Kidney epithelial cell (primary cell): ENCODE data around the gene LINC01488. TPM values are rescaled to one million over a fixed set of nuclear protein-coding genes. Genes with fewer than 3 reads are reported as not detected.

Experiments
- DNase-seq: peaks from one replicate; pipeline ENCODE4 v3.0.0-alpha.2; 2010; ENCODE audit warnings: low read depth
- H3K27me3 ChIP-seq: 2 replicates; pipeline ENCODE4 v1.6.0; 2011; ENCODE audit warnings: low read length; ENCODE audit not compliant: control insufficient read depth, insufficient read depth
- H3K36me3 ChIP-seq: 2 replicates; pipeline ENCODE4 v1.5.1; 2011; ENCODE audit warnings: low read length; ENCODE audit not compliant: control insufficient read depth, insufficient read depth
- H3K4me3 ChIP-seq: 2 replicates; pipeline ENCODE4 v1.5.1; 2011; ENCODE audit warnings: low read depth, mild to moderate bottlenecking, control low read depth, low read length
- total RNA-seq: library from RNA; depleted of rRNA; stranded (reverse); fragments of >200 nt; gene quantifications from 2 replicates; pipeline ENCODE4 v1.2.3, GENCODE V29; 2015
- TF ChIP-seq, protein P1 (sequence below): IDR thresholded peaks from 2 replicates; pipeline ENCODE4 v1.5.1; 2011; ENCODE audit warnings: mild to moderate bottlenecking, moderate library complexity, low read length, control low read depth, inconsistent platforms; ENCODE audit not compliant: insufficient read depth, poor library complexity, severe bottlenecking

Gene LINC01488
- total RNA-seq, 1 donor from 2014 or later: not detected

DNA sequence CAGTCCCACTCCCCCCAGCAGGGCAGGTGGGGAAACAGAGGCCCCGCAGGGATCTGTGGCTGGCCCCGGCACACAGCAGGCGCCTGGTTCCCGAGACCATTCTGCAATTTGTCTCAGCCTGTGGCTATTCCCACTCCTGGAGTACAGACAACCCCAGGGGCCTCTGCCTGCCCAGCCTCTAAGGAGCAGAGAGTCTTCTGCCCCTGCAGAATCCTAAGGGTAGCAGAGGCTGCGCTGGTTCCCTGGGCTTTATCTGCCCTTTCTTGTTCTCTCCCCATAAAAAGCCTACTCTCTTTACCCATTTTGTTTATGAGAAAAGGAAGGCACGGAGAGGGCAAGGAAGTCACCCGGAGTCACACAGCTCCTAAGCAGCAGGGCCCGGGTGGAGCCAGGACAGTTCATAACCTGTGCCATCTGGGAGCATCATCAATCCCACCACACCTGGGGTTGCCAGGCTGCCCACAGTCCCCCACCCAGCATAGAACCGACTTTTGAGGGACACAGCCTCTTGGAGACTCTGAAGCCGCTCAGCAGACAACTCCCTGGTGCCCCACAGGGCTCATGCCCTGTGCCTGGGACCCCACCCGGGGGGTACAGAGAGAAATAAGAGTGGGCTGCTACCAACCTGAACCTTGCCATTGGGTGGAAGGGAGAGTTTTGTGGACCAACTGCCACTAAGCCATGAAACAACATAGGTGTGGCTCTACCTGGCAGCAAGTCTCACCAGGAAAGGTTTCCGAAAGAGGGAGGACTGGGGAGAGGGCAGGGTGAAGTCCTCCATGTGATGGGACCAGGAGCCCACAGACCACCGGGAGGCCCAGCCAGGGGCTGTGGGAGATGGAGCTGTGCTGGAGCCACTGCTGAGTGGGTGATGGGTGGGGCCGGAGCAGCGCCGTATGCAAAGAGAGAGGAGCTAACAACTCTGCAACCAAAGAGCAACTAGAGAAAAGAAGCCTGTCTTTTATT lies 17.2 kb upstream of the LINC01488 start:
- TF ChIP-seq, protein P1, sequence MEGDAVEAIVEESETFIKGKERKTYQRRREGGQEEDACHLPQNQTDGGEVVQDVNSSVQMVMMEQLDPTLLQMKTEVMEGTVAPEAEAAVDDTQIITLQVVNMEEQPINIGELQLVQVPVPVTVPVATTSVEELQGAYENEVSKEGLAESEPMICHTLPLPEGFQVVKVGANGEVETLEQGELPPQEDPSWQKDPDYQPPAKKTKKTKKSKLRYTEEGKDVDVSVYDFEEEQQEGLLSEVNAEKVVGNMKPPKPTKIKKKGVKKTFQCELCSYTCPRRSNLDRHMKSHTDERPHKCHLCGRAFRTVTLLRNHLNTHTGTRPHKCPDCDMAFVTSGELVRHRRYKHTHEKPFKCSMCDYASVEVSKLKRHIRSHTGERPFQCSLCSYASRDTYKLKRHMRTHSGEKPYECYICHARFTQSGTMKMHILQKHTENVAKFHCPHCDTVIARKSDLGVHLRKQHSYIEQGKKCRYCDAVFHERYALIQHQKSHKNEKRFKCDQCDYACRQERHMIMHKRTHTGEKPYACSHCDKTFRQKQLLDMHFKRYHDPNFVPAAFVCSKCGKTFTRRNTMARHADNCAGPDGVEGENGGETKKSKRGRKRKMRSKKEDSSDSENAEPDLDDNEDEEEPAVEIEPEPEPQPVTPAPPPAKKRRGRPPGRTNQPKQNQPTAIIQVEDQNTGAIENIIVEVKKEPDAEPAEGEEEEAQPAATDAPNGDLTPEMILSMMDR: no peak
- Histone ChIP-seq H3K36me3 (no peaks in the 10 kb centered on the region), H3K4me3 (no peak overlapping the region), H3K27me3 (no peaks in the 10 kb centered on the region)
- no peak for DNase-seq

DNA sequence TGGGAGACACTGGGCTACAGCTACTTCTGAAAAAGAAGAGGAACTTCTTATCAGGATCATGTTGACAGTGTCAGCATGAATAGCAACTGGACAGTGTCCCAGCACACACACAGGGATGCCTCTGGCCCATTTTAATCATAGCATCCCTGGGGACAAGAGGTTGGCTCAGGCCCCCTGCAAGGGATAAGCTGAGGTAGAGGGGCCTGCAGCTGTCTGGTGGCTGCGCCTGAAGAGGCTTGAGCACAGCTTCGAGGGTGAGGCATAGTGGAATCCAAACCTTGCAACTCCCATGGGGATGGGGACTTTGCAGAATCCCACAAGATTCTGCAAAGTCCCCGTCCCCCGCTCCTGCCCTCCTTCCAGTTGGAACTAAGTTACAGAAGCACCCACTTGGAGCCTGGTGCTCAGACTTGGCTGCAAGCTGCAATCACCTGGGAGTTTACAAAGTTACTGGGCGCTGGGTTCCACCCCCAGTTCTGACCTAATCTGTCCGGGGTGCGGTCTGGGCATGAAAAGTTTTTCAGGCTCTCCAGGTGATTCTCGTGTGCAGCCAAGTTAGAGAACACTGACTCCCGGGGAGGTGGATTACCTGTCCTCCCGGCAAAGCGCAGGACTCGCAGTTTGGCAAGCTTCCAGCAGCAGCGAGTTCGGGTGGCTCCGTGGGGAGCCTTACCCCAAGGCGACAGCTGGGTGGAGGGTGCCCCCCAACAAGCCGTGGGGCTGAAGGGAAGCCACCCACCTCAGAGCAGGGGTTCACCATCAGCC lies 16.0 kb upstream of the LINC01488 start:
- DNase-seq: no peak
- Histone ChIP-seq H3K36me3 (no peaks in the 10 kb centered on the region), H3K4me3 (no peak overlapping the region), H3K27me3 (no peaks in the 10 kb centered on the region)
- TF ChIP-seq, protein P1: no peak

DNA sequence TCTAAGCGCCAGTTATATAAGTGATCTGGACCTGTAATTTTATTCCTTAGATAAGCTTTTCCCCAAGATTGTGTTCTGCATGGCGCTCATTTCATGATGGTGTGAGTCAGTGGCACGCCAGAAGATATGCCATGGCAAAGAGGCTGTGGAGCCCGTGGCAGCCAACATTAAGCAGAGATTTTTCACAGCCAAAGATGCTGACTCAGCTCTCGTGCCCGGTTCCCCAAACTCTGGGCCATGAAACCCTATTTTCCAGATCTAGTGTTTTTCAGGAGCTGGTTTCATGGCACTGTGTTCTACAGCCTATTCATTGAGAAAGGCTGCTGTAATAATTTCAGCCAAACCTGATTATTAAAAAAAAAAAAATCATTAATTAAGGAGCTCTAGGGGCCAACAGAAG lies 15.4 kb upstream of the LINC01488 start:
- TF ChIP-seq, protein P1: no peak
- Histone ChIP-seq H3K4me3 (no peak overlapping the region), H3K36me3 (no peaks in the 10 kb centered on the region), H3K27me3 (no peaks in the 10 kb centered on the region)
- no peak for DNase-seq

DNA sequence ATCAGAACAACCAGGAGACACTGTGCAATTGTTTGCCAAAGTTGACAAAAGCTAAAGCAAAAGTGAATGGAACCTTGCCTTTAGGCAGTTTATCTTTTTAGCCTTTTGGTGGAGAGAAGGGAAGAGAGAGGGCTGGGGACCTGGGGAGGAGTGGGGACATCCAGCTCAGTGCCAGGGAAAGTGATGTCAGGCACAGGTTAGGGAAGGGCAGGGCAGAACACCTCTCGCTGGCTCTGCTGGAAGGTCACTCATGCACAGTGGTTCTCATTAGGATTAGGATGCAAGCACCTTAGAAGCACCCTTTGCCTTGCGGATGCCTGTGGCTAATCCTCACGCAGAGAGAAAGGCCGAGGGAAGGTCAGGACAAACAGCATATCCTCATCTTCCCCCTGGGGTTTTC lies 14.3 kb upstream of the LINC01488 start:
- no peaks in the 10 kb centered on the region for H3K36me3 ChIP-seq
- no peaks in the 10 kb centered on the region for H3K27me3 ChIP-seq
- H3K4me3 ChIP-seq: no peak overlapping the region
- TF ChIP-seq, protein P1: no peak
- no peak for DNase-seq

DNA sequence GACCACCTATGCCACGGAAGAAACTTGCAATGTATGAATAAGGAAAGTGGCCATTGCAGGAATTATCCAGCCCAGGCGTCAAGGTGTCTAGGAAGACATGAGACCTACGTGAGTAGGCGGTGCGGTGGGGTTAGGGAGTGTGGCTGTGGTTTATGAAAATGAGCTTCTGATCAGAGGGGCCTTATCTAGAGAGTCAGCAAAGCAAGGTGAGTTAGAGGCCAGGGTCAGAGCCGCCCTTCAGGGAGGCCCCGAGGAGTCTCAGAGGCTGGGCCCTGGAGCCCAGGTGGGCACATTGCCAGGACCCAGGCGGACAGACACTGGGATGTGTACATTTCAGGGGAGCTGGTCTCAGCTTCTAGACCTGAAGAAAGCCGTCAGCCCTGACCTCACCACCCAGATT lies 13.8 kb upstream of the LINC01488 start:
- TF ChIP-seq, protein P1: no peak
- H3K4me3 ChIP-seq: no peak overlapping the region
- DNase-seq: no peak
- no peaks in the 10 kb centered on the region for H3K27me3 ChIP-seq
- H3K36me3 ChIP-seq: no peaks in the 10 kb centered on the region
